ENCODE measurements around the gene CDHR3.

DNA sequence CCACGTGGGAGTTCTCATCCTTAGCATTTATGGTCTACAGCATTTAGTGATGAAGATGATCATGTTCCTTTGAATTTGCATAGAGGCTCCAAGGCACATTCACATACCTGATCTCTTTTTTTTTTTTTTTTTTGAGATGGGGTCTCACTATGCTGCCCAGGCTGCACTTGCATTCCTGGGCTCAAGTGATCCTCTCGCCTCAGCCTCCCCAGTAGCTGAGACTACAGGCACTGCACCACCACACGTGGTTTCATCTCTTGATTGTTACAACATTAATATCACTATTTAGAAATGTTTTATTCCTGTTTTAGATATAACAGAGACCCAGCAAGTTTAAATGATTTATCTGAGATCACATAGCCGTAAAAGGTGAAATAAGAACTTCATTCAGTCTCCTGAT is 13.8 kb downstream of the CDHR3 start:
- no peak for TF ChIP-seq GATA3 (IDR thresholded peaks at IDR 0.05; ENCODE audit: low read depth, low read length)
- TF ChIP-seq GATA2 (IDR thresholded peaks at IDR 0.05; ENCODE audit: low read depth, low read length), result no peak
